Liver (tissue), 9 donors: Measurements from ENCODE around the gene GNAI2. TPM values are rescaled to one million over a fixed set of nuclear protein-coding genes. Genes with fewer than 3 reads are reported as not detected.

ENCODE experiments used
- DNase-seq: peaks from one replicate; pipeline ENCODE4 v3.0.0-alpha.2; 2017; ENCODE audit warnings: low spot score
- H3K27ac ChIP-seq, 2 donors: one replicate each; pipeline ENCODE4 v1.7.0; 2013; ENCODE audit warnings: inconsistent platforms in 2 of 2, low read length in 2 of 2, control low read depth in 1 of 2, low read depth in 1 of 2, mild to moderate bottlenecking in 1 of 2
- H3K27me3 ChIP-seq, 4 donors: one replicate each; pipeline versions ENCODE4 v1.6.1 to v1.7.0; 2013; ENCODE audit warnings: low read length in 3 of 4, inconsistent platforms in 1 of 4, mild to moderate bottlenecking in 1 of 4, moderate library complexity in 1 of 4; ENCODE audit not compliant: control insufficient read depth in 4 of 4, insufficient read depth in 4 of 4
- H3K36me3 ChIP-seq, 4 donors: one replicate each; pipeline versions ENCODE4 v1.6.1 to v1.7.0; 2013; ENCODE audit warnings: low read length in 3 of 4, mild to moderate bottlenecking in 3 of 4, low read depth in 1 of 4, moderate library complexity in 1 of 4; ENCODE audit not compliant: control insufficient read depth in 4 of 4, insufficient read depth in 3 of 4
- H3K4me1 ChIP-seq, 4 donors: one replicate each; pipeline versions ENCODE4 v1.6.1 to v1.7.0; 2013; ENCODE audit warnings: low read length in 3 of 4, mild to moderate bottlenecking in 3 of 4, moderate library complexity in 1 of 4; ENCODE audit not compliant: control insufficient read depth in 4 of 4, insufficient read depth in 4 of 4
- H3K4me3 ChIP-seq, 3 donors: one replicate each; pipeline versions ENCODE4 v1.6.1 to v1.7.0; 2013; ENCODE audit warnings: low read length in 3 of 3, control low read depth in 1 of 3, low read depth in 1 of 3, mild to moderate bottlenecking in 1 of 3
- H3K9ac ChIP-seq, 2 donors: one replicate each; pipeline ENCODE4 v1.7.0; 2013; ENCODE audit warnings: low read length in 2 of 2, mild to moderate bottlenecking in 2 of 2, moderate library complexity in 2 of 2, control low read depth in 1 of 2, low read depth in 1 of 2
- H3K9me3 ChIP-seq, 4 donors: one replicate each; pipeline versions ENCODE4 v1.6.1 to v1.7.0; 2013; ENCODE audit warnings: low read length in 3 of 4; ENCODE audit not compliant: control insufficient read depth in 4 of 4
- EGR1 ChIP-seq, 2 donors: IDR thresholded peaks; 2 replicates each; pipeline ENCODE4 v1.6.1; 2016 to 2018; ENCODE audit warnings: antibody characterized with exemption in 2 of 2, low read depth in 2 of 2
- FOXA1 ChIP-seq: IDR thresholded peaks from 2 replicates; pipeline ENCODE4 v1.6.1; 2016; ENCODE audit warnings: antibody characterized with exemption
- FOXA2 ChIP-seq: IDR thresholded peaks from 2 replicates; pipeline ENCODE4 v1.6.1; 2016; ENCODE audit warnings: antibody characterized with exemption
- GABPA ChIP-seq, 2 donors: IDR thresholded peaks in 1 of 2; conservative IDR thresholded peaks in 1 of 2; 2 replicates each; pipeline ENCODE4 v1.6.1; 2016; ENCODE audit warnings: antibody characterized with exemption in 2 of 2, mild to moderate bottlenecking in 1 of 2, moderate library complexity in 1 of 2
- HNF4A ChIP-seq, 2 donors: conservative IDR thresholded peaks; 2 replicates each; pipeline ENCODE4 v1.6.1; 2016; ENCODE audit warnings: antibody characterized with exemption in 2 of 2, mild to moderate bottlenecking in 2 of 2
- HNF4G ChIP-seq: IDR thresholded peaks from 2 replicates; pipeline ENCODE4 v1.6.1; 2016; ENCODE audit warnings: antibody characterized with exemption
- JUND ChIP-seq, 2 donors: IDR thresholded peaks; 2 replicates each; pipeline ENCODE4 v1.6.1; 2016; ENCODE audit warnings: antibody characterized with exemption in 2 of 2
- NR2F2 ChIP-seq: IDR thresholded peaks from 2 replicates; pipeline ENCODE4 v1.6.1; 2016; ENCODE audit warnings: antibody characterized with exemption
- RAD21 ChIP-seq, 2 donors: IDR thresholded peaks; 2 replicates each; pipeline ENCODE4 v1.6.1; 2016; ENCODE audit warnings: antibody characterized with exemption in 2 of 2, mild to moderate bottlenecking in 2 of 2
- RXRA ChIP-seq, 2 donors: IDR thresholded peaks; 2 replicates each; pipeline ENCODE4 v1.6.1; 2017 to 2018; ENCODE audit warnings: antibody characterized with exemption in 2 of 2, mild to moderate bottlenecking in 1 of 2
- SP1 ChIP-seq: IDR thresholded peaks from 2 replicates; pipeline ENCODE4 v1.6.1; 2018; ENCODE audit warnings: antibody characterized with exemption, mild to moderate bottlenecking
- TAF1 ChIP-seq: conservative IDR thresholded peaks from 2 replicates; pipeline ENCODE4 v1.6.1; 2016; ENCODE audit warnings: antibody characterized with exemption, mild to moderate bottlenecking
- YY1 ChIP-seq: IDR thresholded peaks from 2 replicates; pipeline ENCODE4 v1.6.1; 2016; ENCODE audit warnings: antibody characterized with exemption, mild to moderate bottlenecking
- WGBS: extraction: QIAGEN DNeasy Blood & Tissue Kit; methylation state at CpG from one replicate; pipeline ENCODE4 v1.1.7; 2013; 5-methylcytosine and 5-hydroxymethylcytosine counted together
- polyA plus RNA-seq, 2 donors: library from polyadenylated mRNA; stranded (reverse) in 1 of 2; unstranded in 1 of 2; fragments of 200-250 nt in 1 of 2; fragments of >200 nt in 1 of 2; fragmentation: Nextera tagmentation in 1 of 2; extraction: Ambion mirVana in 1 of 2; gene quantifications; one replicate each; pipeline versions ENCODE4 v1.2.1 to v1.2.3, GENCODE V29; 2013 to 2015
- total RNA-seq, 2 donors: library from RNA; depleted of rRNA; stranded (reverse); fragments of >200 nt; gene quantifications; one replicate each; pipeline ENCODE4 v1.2.3, GENCODE V29; 2014
- TF ChIP-seq, protein P1 (sequence below): fragments of 150-350 bp; IDR thresholded peaks from 2 replicates; pipeline ENCODE4 v1.5.1; 2017; ENCODE audit warnings: improper control_type of control experiment, low read depth, low read length; ENCODE audit not compliant: missing input control
- TF ChIP-seq, protein P2 (sequence below): IDR thresholded peaks from 2 replicates; pipeline ENCODE4 v1.6.1; 2016; ENCODE audit warnings: antibody characterized with exemption
- TF ChIP-seq, protein P3 (sequence below): IDR thresholded peaks from 2 replicates; pipeline ENCODE4 v1.6.1; 2016; ENCODE audit warnings: antibody characterized with exemption, mild to moderate bottlenecking
- TF ChIP-seq, protein P4 (sequence below): IDR thresholded peaks from 2 replicates; pipeline ENCODE4 v1.6.1; 2016; ENCODE audit warnings: antibody characterized with exemption
- TF ChIP-seq, protein P5 (sequence below): IDR thresholded peaks from 2 replicates; pipeline ENCODE4 v1.6.1; 2016; ENCODE audit warnings: antibody characterized with exemption
- donor health status: healthy.
- donor health status: healthy.
- donor health status: healthy.
- donor health status: healthy.
- donor health status: healthy.

GNAI2 gene
- total and polyA plus RNA-seq, 4 donors: 58.3 to 86.3 (median 62.3) TPM

DNA sequence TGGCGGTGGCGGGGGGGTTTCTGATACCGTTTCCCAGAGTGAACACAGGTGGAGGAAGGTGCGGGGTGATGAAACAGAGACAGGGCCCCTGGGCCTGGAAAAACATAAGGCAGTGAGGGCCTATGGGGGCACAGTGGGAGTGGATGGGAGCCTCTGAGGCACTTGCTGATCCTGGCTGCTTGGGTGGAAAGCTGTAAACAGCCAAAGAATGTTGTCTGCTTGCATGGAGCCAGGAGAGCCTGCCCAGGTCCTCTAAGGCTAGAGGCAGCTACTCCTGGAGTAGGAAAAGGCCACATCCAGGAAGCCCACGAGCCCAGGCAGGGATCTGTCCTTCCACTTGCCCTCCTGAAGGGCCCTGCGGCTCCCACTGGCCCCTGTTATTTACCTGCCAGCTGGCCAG lies 30.0 kb downstream of the GNAI2 start:
- TF ChIP-seq HNF4A (conservative IDR thresholded peaks at IDR 0.05) (no peak), SP1 (no peak), RAD21 (IDR thresholded peaks at IDR 0.05) (no peak), EGR1 (IDR thresholded peaks at IDR 0.05; ENCODE audit: low read depth in 2 of 2) (no peak), YY1 (no peak), NR2F2 (no peak), HNF4G (no peak), FOXA1 (no peak)
- TF ChIP-seq, protein P1, sequence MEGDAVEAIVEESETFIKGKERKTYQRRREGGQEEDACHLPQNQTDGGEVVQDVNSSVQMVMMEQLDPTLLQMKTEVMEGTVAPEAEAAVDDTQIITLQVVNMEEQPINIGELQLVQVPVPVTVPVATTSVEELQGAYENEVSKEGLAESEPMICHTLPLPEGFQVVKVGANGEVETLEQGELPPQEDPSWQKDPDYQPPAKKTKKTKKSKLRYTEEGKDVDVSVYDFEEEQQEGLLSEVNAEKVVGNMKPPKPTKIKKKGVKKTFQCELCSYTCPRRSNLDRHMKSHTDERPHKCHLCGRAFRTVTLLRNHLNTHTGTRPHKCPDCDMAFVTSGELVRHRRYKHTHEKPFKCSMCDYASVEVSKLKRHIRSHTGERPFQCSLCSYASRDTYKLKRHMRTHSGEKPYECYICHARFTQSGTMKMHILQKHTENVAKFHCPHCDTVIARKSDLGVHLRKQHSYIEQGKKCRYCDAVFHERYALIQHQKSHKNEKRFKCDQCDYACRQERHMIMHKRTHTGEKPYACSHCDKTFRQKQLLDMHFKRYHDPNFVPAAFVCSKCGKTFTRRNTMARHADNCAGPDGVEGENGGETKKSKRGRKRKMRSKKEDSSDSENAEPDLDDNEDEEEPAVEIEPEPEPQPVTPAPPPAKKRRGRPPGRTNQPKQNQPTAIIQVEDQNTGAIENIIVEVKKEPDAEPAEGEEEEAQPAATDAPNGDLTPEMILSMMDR: no peak
- TF ChIP-seq, protein P2, sequence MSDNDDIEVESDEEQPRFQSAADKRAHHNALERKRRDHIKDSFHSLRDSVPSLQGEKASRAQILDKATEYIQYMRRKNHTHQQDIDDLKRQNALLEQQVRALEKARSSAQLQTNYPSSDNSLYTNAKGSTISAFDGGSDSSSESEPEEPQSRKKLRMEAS: no peak
- Histone ChIP-seq H3K27ac (no peak overlapping the region), H3K9ac (no peak overlapping the region), H3K4me1 (peaks cover 0 to 30% (median 7%) of the 10 kb centered on the region in 4 donors), H3K4me3 (no peak overlapping the region), H3K27me3 (no peaks in the 10 kb centered on the region), H3K9me3 (no peaks in the 10 kb centered on the region), H3K36me3 (no peaks in the 10 kb centered on the region)
- no peak for DNase-seq
- WGBS: 90% methylated on average over 6 of the region's 6 CpGs

DNA sequence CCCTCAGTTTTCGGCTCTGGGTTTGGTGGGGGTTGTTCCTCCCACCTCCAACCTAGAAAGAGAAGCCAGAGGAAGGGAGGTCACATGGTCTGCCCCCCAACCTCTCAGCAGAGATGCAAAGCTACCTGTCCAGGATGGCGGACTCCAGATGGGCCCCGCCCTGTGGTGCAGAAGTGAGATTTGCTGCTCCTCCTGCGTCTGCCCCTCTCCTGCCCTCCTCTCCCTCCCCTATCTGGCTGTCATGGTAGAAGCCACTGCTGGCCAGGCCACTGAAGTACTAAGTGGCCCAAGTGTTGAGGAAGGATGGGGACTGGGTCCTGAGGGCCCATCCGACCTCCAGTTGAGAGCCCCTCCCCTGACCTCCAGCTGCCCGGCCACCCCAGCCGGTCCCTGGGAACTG lies 30.8 kb downstream of the GNAI2 start:
- H3K9ac ChIP-seq: no peak overlapping the region
- peaks cover 0 to 33% (median 9%) of the 10 kb centered on the region in 4 donors for H3K4me1 ChIP-seq

More for the DNA sequence above, 30.8 kb downstream of the GNAI2 start:
- Histone ChIP-seq H3K27me3 (no peaks in the 10 kb centered on the region), H3K4me3 (peak overlapping the region in 1 of 3 donors; percentile 12), H3K27ac (peak overlapping the region; percentile 15 to 48), H3K9me3 (no peaks in the 10 kb centered on the region), H3K36me3 (no peaks in the 10 kb centered on the region)
- no peak for DNase-seq
- WGBS: 75% methylated on average over 7 of the region's 7 CpGs
- no peak for TF ChIP-seq YY1
- no peak for TF ChIP-seq FOXA2
- no peak for TF ChIP-seq JUND (IDR thresholded peaks at IDR 0.05)
- TF ChIP-seq, protein P3, sequence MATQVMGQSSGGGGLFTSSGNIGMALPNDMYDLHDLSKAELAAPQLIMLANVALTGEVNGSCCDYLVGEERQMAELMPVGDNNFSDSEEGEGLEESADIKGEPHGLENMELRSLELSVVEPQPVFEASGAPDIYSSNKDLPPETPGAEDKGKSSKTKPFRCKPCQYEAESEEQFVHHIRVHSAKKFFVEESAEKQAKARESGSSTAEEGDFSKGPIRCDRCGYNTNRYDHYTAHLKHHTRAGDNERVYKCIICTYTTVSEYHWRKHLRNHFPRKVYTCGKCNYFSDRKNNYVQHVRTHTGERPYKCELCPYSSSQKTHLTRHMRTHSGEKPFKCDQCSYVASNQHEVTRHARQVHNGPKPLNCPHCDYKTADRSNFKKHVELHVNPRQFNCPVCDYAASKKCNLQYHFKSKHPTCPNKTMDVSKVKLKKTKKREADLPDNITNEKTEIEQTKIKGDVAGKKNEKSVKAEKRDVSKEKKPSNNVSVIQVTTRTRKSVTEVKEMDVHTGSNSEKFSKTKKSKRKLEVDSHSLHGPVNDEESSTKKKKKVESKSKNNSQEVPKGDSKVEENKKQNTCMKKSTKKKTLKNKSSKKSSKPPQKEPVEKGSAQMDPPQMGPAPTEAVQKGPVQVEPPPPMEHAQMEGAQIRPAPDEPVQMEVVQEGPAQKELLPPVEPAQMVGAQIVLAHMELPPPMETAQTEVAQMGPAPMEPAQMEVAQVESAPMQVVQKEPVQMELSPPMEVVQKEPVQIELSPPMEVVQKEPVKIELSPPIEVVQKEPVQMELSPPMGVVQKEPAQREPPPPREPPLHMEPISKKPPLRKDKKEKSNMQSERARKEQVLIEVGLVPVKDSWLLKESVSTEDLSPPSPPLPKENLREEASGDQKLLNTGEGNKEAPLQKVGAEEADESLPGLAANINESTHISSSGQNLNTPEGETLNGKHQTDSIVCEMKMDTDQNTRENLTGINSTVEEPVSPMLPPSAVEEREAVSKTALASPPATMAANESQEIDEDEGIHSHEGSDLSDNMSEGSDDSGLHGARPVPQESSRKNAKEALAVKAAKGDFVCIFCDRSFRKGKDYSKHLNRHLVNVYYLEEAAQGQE: no peak
- no peak for TF ChIP-seq NR2F2
- TF ChIP-seq RAD21 (IDR thresholded peaks at IDR 0.05): no peak
- TF ChIP-seq EGR1 (IDR thresholded peaks at IDR 0.05; ENCODE audit: low read depth in 2 of 2): no peak
- TF ChIP-seq HNF4G: no peak
- no peak for TF ChIP-seq TAF1
- TF ChIP-seq GABPA (IDR thresholded peaks at IDR 0.05 in 1 of 2, conservative IDR thresholded peaks at IDR 0.05 in 1 of 2): no peak
- TF ChIP-seq RXRA (IDR thresholded peaks at IDR 0.05): no peak
- TF ChIP-seq FOXA1: no peak
- TF ChIP-seq SP1: no peak
- no peak for TF ChIP-seq HNF4A (conservative IDR thresholded peaks at IDR 0.05)
- TF ChIP-seq, protein P2: no peak
- TF ChIP-seq, protein P4, sequence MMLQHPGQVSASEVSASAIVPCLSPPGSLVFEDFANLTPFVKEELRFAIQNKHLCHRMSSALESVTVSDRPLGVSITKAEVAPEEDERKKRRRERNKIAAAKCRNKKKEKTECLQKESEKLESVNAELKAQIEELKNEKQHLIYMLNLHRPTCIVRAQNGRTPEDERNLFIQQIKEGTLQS: no peak
- TF ChIP-seq, protein P1: no peak
- TF ChIP-seq, protein P5, sequence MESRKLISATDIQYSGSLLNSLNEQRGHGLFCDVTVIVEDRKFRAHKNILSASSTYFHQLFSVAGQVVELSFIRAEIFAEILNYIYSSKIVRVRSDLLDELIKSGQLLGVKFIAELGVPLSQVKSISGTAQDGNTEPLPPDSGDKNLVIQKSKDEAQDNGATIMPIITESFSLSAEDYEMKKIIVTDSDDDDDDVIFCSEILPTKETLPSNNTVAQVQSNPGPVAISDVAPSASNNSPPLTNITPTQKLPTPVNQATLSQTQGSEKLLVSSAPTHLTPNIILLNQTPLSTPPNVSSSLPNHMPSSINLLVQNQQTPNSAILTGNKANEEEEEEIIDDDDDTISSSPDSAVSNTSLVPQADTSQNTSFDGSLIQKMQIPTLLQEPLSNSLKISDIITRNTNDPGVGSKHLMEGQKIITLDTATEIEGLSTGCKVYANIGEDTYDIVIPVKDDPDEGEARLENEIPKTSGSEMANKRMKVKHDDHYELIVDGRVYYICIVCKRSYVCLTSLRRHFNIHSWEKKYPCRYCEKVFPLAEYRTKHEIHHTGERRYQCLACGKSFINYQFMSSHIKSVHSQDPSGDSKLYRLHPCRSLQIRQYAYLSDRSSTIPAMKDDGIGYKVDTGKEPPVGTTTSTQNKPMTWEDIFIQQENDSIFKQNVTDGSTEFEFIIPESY: no peak
